SK-N-SH (cell line): Measurements from ENCODE around the gene FZD7. TPM values are rescaled to one million over a fixed set of nuclear protein-coding genes. Genes with fewer than 3 reads are reported as not detected.

ENCODE experiments used
- CTCF ChIA-PET: fragments of 300-600, 350-600 bp; formaldehyde crosslinking; extraction: SDS; loops from one replicate; lab custom pipeline; 2021; lab: Yijun Ruan, JAX
- POLR2A ChIA-PET: fragments of 350-600 bp; sonication (Branson Sonifier 250); formaldehyde crosslinking; extraction: SDS; loops from one replicate; lab custom pipeline; 2020; ENCODE audit warnings: antibody characterized with exemption, inconsistent platforms; lab: Yijun Ruan, JAX
- DNase-seq: peaks from one replicate; pipeline ENCODE4 v3.0.0; 2012
- H2AFZ ChIP-seq: fragments of 200-600 bp; sonication (generic); 2 replicates; pipeline ENCODE4 v1.8.1; 2016; ENCODE audit warnings: antibody characterized with exemption, mild to moderate bottlenecking, low read depth
- H3F3A ChIP-seq: fragments of 200-600 bp; sonication (generic); replicated peaks from 2 replicates; pipeline ENCODE3; 2016; ENCODE audit warnings: antibody characterized with exemption, mild to moderate bottlenecking; ENCODE audit not compliant: insufficient read depth
- H3K27ac ChIP-seq, 2 experiments: fragments of 200-500 bp in 1 of 2; fragments of 200-600 bp in 1 of 2; sonication (Bioruptor generic) in 1 of 2; sonication (generic), shearing (Covaris generic) in 1 of 2; 2 replicates each; pipeline versions ENCODE4 v1.5.1 to v1.6.1; 2014 to 2016; ENCODE audit warnings: low read depth in 2 of 2, inconsistent platforms in 1 of 2, low read length in 1 of 2, mild to moderate bottlenecking in 1 of 2, mixed read lengths in 1 of 2
- H3K27me3 ChIP-seq: fragments of 200-600 bp; sonication (generic), shearing (Covaris generic); 2 replicates; pipeline ENCODE4 v1.6.1; 2016; ENCODE audit warnings: mixed run types; ENCODE audit not compliant: insufficient read depth
- H3K36me3 ChIP-seq, 2 experiments: fragments of 200-500 bp in 1 of 2; fragments of 200-600 bp in 1 of 2; sonication (Bioruptor generic) in 1 of 2; sonication (generic) in 1 of 2; replicated peaks in 1 of 2; 2 replicates each; pipeline versions ENCODE3 to v1.5.1; 2014 to 2016; ENCODE audit warnings: low read length in 1 of 2, mild to moderate bottlenecking in 1 of 2; ENCODE audit not compliant: insufficient read depth in 2 of 2, control insufficient read depth in 1 of 2
- H3K4me1 ChIP-seq, 2 experiments: fragments of 200-500 bp in 1 of 2; fragments of 200-600 bp in 1 of 2; sonication (Bioruptor generic) in 1 of 2; sonication (generic), shearing (Covaris generic) in 1 of 2; 2 replicates each; pipeline versions ENCODE4 v1.5.1 to v1.6.1; 2014 to 2016; ENCODE audit warnings: low read depth in 1 of 2, low read length in 1 of 2, mixed run types in 1 of 2; ENCODE audit not compliant: insufficient read depth in 2 of 2, control insufficient read depth in 1 of 2
- H3K4me2 ChIP-seq: fragments of 200-600 bp; sonication (generic), shearing (Covaris generic); 2 replicates; pipeline ENCODE4 v1.6.1; 2017; ENCODE audit warnings: mixed run types
- H3K4me3 ChIP-seq, 2 experiments: fragments of 200-500 bp in 1 of 2; fragments of 200-600 bp in 1 of 2; sonication (Bioruptor generic) in 1 of 2; sonication (generic), shearing (Covaris generic) in 1 of 2; 2 replicates each; pipeline versions ENCODE4 v1.5.1 to v1.8.1; 2014 to 2016; ENCODE audit warnings: low read depth in 2 of 2, inconsistent platforms in 1 of 2, low read length in 1 of 2, mild to moderate bottlenecking in 1 of 2, mixed read lengths in 1 of 2, moderate library complexity in 1 of 2
- H3K79me2 ChIP-seq: fragments of 200-600 bp; sonication (generic); 2 replicates; pipeline ENCODE4 v1.8.1; 2017; ENCODE audit warnings: mild to moderate bottlenecking; ENCODE audit not compliant: insufficient read depth
- H3K9ac ChIP-seq: fragments of 200-600 bp; sonication (generic); 2 replicates; pipeline ENCODE4 v1.6.1; 2017; ENCODE audit warnings: mixed run types
- H3K9me2 ChIP-seq: fragments of 200-600 bp; sonication (generic); 2 replicates; pipeline ENCODE4 v1.6.1; 2017; ENCODE audit warnings: mixed run types
- H3K9me3 ChIP-seq: fragments of 200-600 bp; sonication (generic); 2 replicates; pipeline ENCODE4 v1.6.1; 2017; ENCODE audit warnings: mixed run types, mild to moderate bottlenecking, moderate library complexity
- H4K20me1 ChIP-seq: fragments of 200-600 bp; sonication (generic); 2 replicates; pipeline ENCODE4 v1.6.1; 2017; ENCODE audit warnings: mild to moderate bottlenecking, mixed run types; ENCODE audit not compliant: insufficient read depth
- ELF1 ChIP-seq: IDR thresholded peaks from 2 replicates; pipeline ENCODE4 v1.4.0; 2012
- EP300 ChIP-seq, 2 experiments: IDR thresholded peaks; 2 replicates each; pipeline versions ENCODE4 v1.4.0 to v1.6.1; 2012; ENCODE audit warnings: borderline replicate concordance in 1 of 2, low read depth in 1 of 2, low read length in 1 of 2
- FOSL2 ChIP-seq: IDR thresholded peaks from 2 replicates; pipeline ENCODE4 v1.4.0; 2012; ENCODE audit warnings: low read depth, mild to moderate bottlenecking, moderate library complexity, borderline replicate concordance
- FOXJ3 ChIP-seq: sonication (generic); formaldehyde crosslinking; IDR thresholded peaks from 2 replicates; pipeline ENCODE4 v1.5.1; 2020; ENCODE audit warnings: mild to moderate bottlenecking, missing genetic modification reagents
- GABPA ChIP-seq: IDR thresholded peaks from 2 replicates; pipeline ENCODE4 v1.4.0; 2012; ENCODE audit warnings: low read depth, mild to moderate bottlenecking
- GATA2 ChIP-seq: sonication (generic); formaldehyde crosslinking; IDR thresholded peaks from 2 replicates; pipeline ENCODE4 v1.5.0; 2020; ENCODE audit warnings: mild to moderate bottlenecking, missing genetic modification reagents
- MAX ChIP-seq: IDR thresholded peaks from 2 replicates; pipeline ENCODE4 v1.4.0; 2012; ENCODE audit warnings: low read depth
- MXI1 ChIP-seq: IDR thresholded peaks from 2 replicates; pipeline ENCODE4 v1.6.1; 2012; ENCODE audit warnings: mild to moderate bottlenecking, low read depth, low read length, improper control_type of control experiment
- NFIC ChIP-seq: IDR thresholded peaks from 2 replicates; pipeline ENCODE4 v1.4.0; 2012; ENCODE audit warnings: borderline replicate concordance
- PBX3 ChIP-seq: IDR thresholded peaks from 2 replicates; pipeline ENCODE4; 2012
- RFX5 ChIP-seq: IDR thresholded peaks from 2 replicates; pipeline ENCODE4 v1.6.1; 2012; ENCODE audit warnings: mild to moderate bottlenecking, improper control_type of control experiment, low read length
- SMC3 ChIP-seq: IDR thresholded peaks from 2 replicates; pipeline ENCODE4 v1.6.1; 2012; ENCODE audit warnings: low read depth, low read length, improper control_type of control experiment
- TAF1 ChIP-seq: IDR thresholded peaks from 2 replicates; pipeline ENCODE4 v1.6.1; 2012; ENCODE audit warnings: low read depth, mild to moderate bottlenecking, low read length, moderate library complexity, borderline replicate concordance
- TEAD4 ChIP-seq: IDR thresholded peaks from 2 replicates; pipeline ENCODE4 v1.4.0; 2012; ENCODE audit warnings: mild to moderate bottlenecking, borderline replicate concordance; ENCODE audit not compliant: insufficient read depth
- WGBS: methylation state at CpG from one replicate; pipeline ENCODE4 v1.1.6; 2017; ENCODE audit warnings: low lambda C conversion rate; 5-methylcytosine and 5-hydroxymethylcytosine counted together
- polyA plus RNA-seq, 3 experiments: library from polyadenylated mRNA; depleted of rRNA; stranded (reverse); fragments of >200 nt; gene quantifications; 2 replicates each; pipeline ENCODE4 v1.2.3, GENCODE V29; 2012

The FZD7 gene
- polyA plus RNA-seq, 1 of the 3 experiments (the other 2 are of a cell fraction): 19.7 TPM

DNA sequence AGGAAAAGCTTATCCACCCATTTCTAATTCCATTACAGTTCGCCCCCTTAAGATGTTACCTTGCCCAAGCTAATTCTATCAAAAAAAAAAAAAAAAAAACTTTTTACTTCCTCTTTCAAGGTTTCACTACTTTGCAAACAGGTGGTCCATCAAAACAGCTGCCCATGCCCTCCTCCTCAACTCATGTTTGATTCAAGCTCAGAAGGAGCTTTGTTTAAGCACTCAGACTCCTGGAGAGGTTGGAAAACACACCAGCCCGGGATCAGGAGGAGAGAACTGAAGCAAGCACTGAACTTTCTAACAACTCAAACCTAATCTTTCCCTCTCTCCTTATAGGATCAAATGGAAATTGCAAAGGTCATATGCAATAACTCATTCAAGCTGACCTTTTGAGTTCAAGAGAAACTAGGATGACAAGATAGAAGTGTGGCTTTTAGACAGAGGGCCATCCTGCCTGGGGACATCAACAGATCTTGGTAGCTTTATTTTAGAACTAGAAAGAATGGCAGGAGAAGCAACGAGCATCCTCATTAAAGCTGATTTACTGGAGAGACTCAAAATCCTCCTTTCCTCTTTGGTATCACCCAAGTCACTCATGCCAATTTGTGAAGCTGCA is 28.3 kb upstream of the FZD7 start:
- TF ChIP-seq FOSL2: no peak
- TF ChIP-seq SMC3: no peak
- no peak for TF ChIP-seq TEAD4
- no peak for TF ChIP-seq NFIC
- TF ChIP-seq TAF1: no peak
- TF ChIP-seq EP300 (IDR thresholded peaks at IDR 0.05; ENCODE audit: borderline replicate concordance in 1 of 2, low read depth in 1 of 2, low read length in 1 of 2): no peak
- TF ChIP-seq RFX5: no peak
- TF ChIP-seq FOXJ3 (CRISPR knock-in tag): no peak
- no peak for TF ChIP-seq MXI1
- no peak for TF ChIP-seq ELF1
- no peak for TF ChIP-seq MAX
- no peak for TF ChIP-seq GATA2 (CRISPR knock-in tag)
- TF ChIP-seq GABPA: no peak
- TF ChIP-seq, all 33 proteins: peak for 0
- H4K20me1 ChIP-seq: no peaks in the 10 kb centered on the region
- no peaks in the 10 kb centered on the region for H3K36me3 ChIP-seq
- 78% methylated on average over 3 of the region's 3 CpGs for WGBS
- H3K79me2 ChIP-seq: no peaks in the 10 kb centered on the region
- no peaks in the 10 kb centered on the region for H3K9me3 ChIP-seq
- no peaks in the 10 kb centered on the region for H3F3A ChIP-seq
- H3K4me1 ChIP-seq: peaks cover 0 to 27% of the 10 kb centered on the region in 2 experiments; a peak in 2 of 4 replicates
- H2AFZ ChIP-seq: no peak overlapping the region
- DNase-seq: no peak
- no peak overlapping the region for H3K9ac ChIP-seq
- no peaks in the 10 kb centered on the region for H3K27me3 ChIP-seq
- POLR2A ChIA-PET: no interaction called here
- CTCF ChIA-PET: interaction anchor here (1.2 kb wide), 1 partner anchor 60 kb away, joined by 3 read pairs; no protein-coding TSS in a partner anchor
- no peak overlapping the region for H3K27ac ChIP-seq
- no peak overlapping the region for H3K4me3 ChIP-seq
- no peak overlapping the region for H3K4me2 ChIP-seq
- no peaks in the 10 kb centered on the region for H3K9me2 ChIP-seq

DNA sequence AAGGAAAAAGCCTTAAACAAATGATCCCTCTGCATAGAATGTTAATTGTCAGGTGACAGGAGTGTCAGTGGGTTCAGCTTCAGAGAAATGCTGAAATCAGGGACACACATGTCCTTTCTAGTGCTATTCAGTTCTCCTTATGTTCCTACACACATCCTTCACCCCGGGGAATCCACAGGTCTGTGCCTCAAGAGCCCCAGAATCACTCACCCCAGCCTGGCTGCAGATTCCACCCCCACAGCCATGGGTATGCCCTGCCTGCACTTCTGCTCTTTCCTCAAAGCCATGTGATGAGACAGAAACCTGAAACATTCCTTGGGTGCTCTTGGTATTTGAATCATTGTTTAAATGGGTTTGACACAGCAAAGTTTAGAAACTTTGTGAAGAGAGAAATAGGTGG is 27.4 kb upstream of the FZD7 start:
- no peaks in the 10 kb centered on the region for H3K79me2 ChIP-seq
- POLR2A ChIA-PET: no interaction called here

More for the DNA sequence above, 27.4 kb upstream of the FZD7 start:
- no peaks in the 10 kb centered on the region for H3K9me3 ChIP-seq
- no peak for DNase-seq
- H3K36me3 ChIP-seq: no peaks in the 10 kb centered on the region
- H3K27me3 ChIP-seq: no peaks in the 10 kb centered on the region
- no peak overlapping the region for H3K9ac ChIP-seq
- TF ChIP-seq PBX3: no peak
- no peaks in the 10 kb centered on the region for H3F3A ChIP-seq
- H3K4me2 ChIP-seq: no peak overlapping the region
- WGBS: 70% methylated on average over 1 of the region's 1 CpG
- no peaks in the 10 kb centered on the region for H3K9me2 ChIP-seq
- H2AFZ ChIP-seq: no peak overlapping the region
- H4K20me1 ChIP-seq: no peaks in the 10 kb centered on the region
- CTCF ChIA-PET: interaction anchor here (1.2 kb wide), 1 partner anchor 61 kb away, joined by 3 read pairs; no protein-coding TSS in a partner anchor
- H3K27ac ChIP-seq: no peak overlapping the region
- H3K4me1 ChIP-seq: peaks cover 0 to 27% of the 10 kb centered on the region in 2 experiments; a peak in 2 of 4 replicates
- no peak overlapping the region for H3K4me3 ChIP-seq
